Endothelial cell of umbilical vein (primary cell): ENCODE results near the gene FSIP1. TPM values are rescaled to one million over a fixed set of nuclear protein-coding genes. Genes with fewer than 3 reads are reported as not detected.

Source experiments
- BruUV-seq: library from RNA; stranded (reverse); fragments of 400-500 nt; replicated peaks from 2 replicates; lab custom pipeline; 2021; lab: Mats Ljungman, UMichigan
- CTCF ChIA-PET: fragments of 300-600, 350-600 bp; sonication (Branson Sonifier 250); formaldehyde crosslinking; loops from one replicate; lab custom pipeline; 2021; ENCODE audit warnings: antibody characterized with exemption, inconsistent platforms; lab: Charles Lee
- POLR2A ChIA-PET: fragments of 300-600, 350-600 bp; sonication (Branson Sonifier 250); formaldehyde crosslinking; loops from one replicate; lab custom pipeline; 2021; ENCODE audit warnings: antibody characterized with exemption, inconsistent platforms; lab: Charles Lee
- DNase-seq: peaks from one replicate; pipeline ENCODE4 v3.0.0-alpha.2; 2011; ENCODE audit warnings: low read depth, low spot score
- FAIRE-seq: peaks from 2 replicates; lab custom pipeline; 2011; peaks lifted over from hg19 to GRCh38; lab: Jason Lieb, UNC
- H2AFZ ChIP-seq: 2 replicates; pipeline ENCODE4 v1.6.0; 2012; ENCODE audit warnings: low read depth, low read length, control low read depth, inconsistent platforms
- H3K27ac ChIP-seq: 2 replicates; pipeline ENCODE4 v1.5.1; 2011; ENCODE audit warnings: low read depth, mild to moderate bottlenecking, control low read depth, low read length, moderate library complexity; ENCODE audit not compliant: insufficient read depth
- H3K27me3 ChIP-seq, 2 experiments: 2 replicates each; pipeline versions ENCODE4 v1.6.0 to v1.6.1; 2011; ENCODE audit warnings: low read length in 2 of 2, mixed read lengths in 1 of 2; ENCODE audit not compliant: control insufficient read depth in 2 of 2, insufficient read depth in 2 of 2
- H3K36me3 ChIP-seq, 2 experiments: 2 replicates in 1 of 2; 3 replicates in 1 of 2; pipeline ENCODE4 v1.5.1; 2011; ENCODE audit warnings: low read length in 2 of 2, mild to moderate bottlenecking in 1 of 2, moderate library complexity in 1 of 2; ENCODE audit not compliant: control insufficient read depth in 2 of 2, insufficient read depth in 2 of 2; ENCODE audit errors: extremely low read depth in 1 of 2
- H3K4me1 ChIP-seq: 3 replicates; pipeline ENCODE4 v1.5.1; 2011; ENCODE audit warnings: mild to moderate bottlenecking, low read length; ENCODE audit not compliant: control insufficient read depth, insufficient read depth; ENCODE audit errors: extremely low read depth
- H3K4me2 ChIP-seq: 2 replicates; pipeline ENCODE4 v1.6.1; 2011; ENCODE audit warnings: low read length, control low read depth, mixed read lengths; ENCODE audit not compliant: insufficient read depth
- H3K4me3 ChIP-seq, 3 experiments: fragments of 200-600 bp in 1 of 3; sonication (generic), shearing (Covaris generic) in 1 of 3; replicated peaks in 1 of 3; 2 replicates each; pipeline ENCODE4 v1.5.1; 2011 to 2016; ENCODE audit warnings: control low read depth in 3 of 3, low read length in 3 of 3, mild to moderate bottlenecking in 2 of 3, inconsistent platforms in 1 of 3, low read depth in 1 of 3, moderate library complexity in 1 of 3; ENCODE audit not compliant: insufficient read depth in 1 of 3
- H3K79me2 ChIP-seq: 2 replicates; pipeline ENCODE4 v1.6.0; 2012; ENCODE audit warnings: low read length, inconsistent platforms; ENCODE audit not compliant: control insufficient read depth, insufficient read depth
- H3K9ac ChIP-seq: replicated peaks from 2 replicates; pipeline ENCODE3; 2011; ENCODE audit warnings: low read length, control low read depth; ENCODE audit not compliant: insufficient read depth; ENCODE audit errors: extremely low read depth
- H3K9me1 ChIP-seq: replicated peaks from 3 replicates; pipeline ENCODE4 v1.6.0; 2011; ENCODE audit warnings: mild to moderate bottlenecking, low read length; ENCODE audit not compliant: control insufficient read depth, insufficient read depth; ENCODE audit errors: extremely low read depth
- H3K9me3 ChIP-seq: replicated peaks from 2 replicates; pipeline ENCODE4 v1.5.1; 2012; ENCODE audit warnings: low read length, inconsistent platforms; ENCODE audit not compliant: control insufficient read depth, insufficient read depth
- H4K20me1 ChIP-seq: replicated peaks from 2 replicates; pipeline ENCODE3; 2011; ENCODE audit warnings: mild to moderate bottlenecking, low read length; ENCODE audit not compliant: control insufficient read depth, insufficient read depth; ENCODE audit errors: extremely low read depth
- EZH2 ChIP-seq: IDR thresholded peaks from 2 replicates; pipeline ENCODE4 v1.6.1; 2012; ENCODE audit warnings: borderline replicate concordance, low read depth, mild to moderate bottlenecking, moderate library complexity, low read length, inconsistent platforms; ENCODE audit not compliant: severe bottlenecking
- FOS ChIP-seq: IDR thresholded peaks from 2 replicates; pipeline ENCODE4 v1.6.1; 2011; ENCODE audit warnings: mild to moderate bottlenecking, low read length, moderate library complexity, borderline replicate concordance; ENCODE audit not compliant: insufficient read depth
- GATA2 ChIP-seq: IDR thresholded peaks from 2 replicates; pipeline ENCODE4 v1.7.0; 2011; ENCODE audit warnings: low read depth, mild to moderate bottlenecking, moderate library complexity, mixed read lengths, low read length; ENCODE audit not compliant: insufficient read length, insufficient read depth
- JUN ChIP-seq: IDR thresholded peaks from 2 replicates; pipeline ENCODE4 v1.6.1; 2011; ENCODE audit warnings: borderline replicate concordance, low read depth; ENCODE audit not compliant: insufficient read length, insufficient read depth
- MYC ChIP-seq: IDR thresholded peaks from one replicate; pipeline ENCODE4 v1.6.1; 2011; ENCODE audit warnings: mild to moderate bottlenecking, low read depth, low read length
- POLR2A ChIP-seq: IDR thresholded peaks from 2 replicates; pipeline ENCODE4 v1.6.1; 2012; ENCODE audit warnings: low read depth, mild to moderate bottlenecking, control low read depth, low read length
- POLR2AphosphoS5 ChIP-seq: IDR thresholded peaks from 2 replicates; pipeline ENCODE4 v1.6.1; 2012; ENCODE audit warnings: low read depth, mild to moderate bottlenecking, control low read depth, low read length, moderate library complexity; ENCODE audit not compliant: insufficient read depth
- dilution Hi-C: fragments of 300-500 bp; cut with MboI; formaldehyde crosslinking; loops from one replicate; pipeline ENCODE4 v1.15.0; 2019; ENCODE audit warnings: low sequenced_read_pairs; ENCODE audit not compliant: extremely low pct_ligation_motif_present
- intact Hi-C: fragments of 100-400 bp; cut with micrococcal nuclease; formaldehyde crosslinking; loops from one replicate; pipeline ENCODE4 v1.10.0; 2022
- polyA plus RNA-seq, 4 experiments: library from polyadenylated mRNA; depleted of rRNA in 3 of 4; stranded (reverse) in 3 of 4; unstranded in 1 of 4; fragments of >200 nt; gene quantifications; 2 replicates each; pipeline versions ENCODE4 v1.2.1 to v1.2.3, GENCODE V29; 2011 to 2012; ENCODE audit warnings: missing spikeins in 1 of 4
- total RNA-seq: library from RNA; stranded (reverse); gene quantifications from 2 replicates; pipeline ENCODE4 v1.2.3, GENCODE V29; 2021
- TF ChIP-seq, protein P1 (sequence below): IDR thresholded peaks from 2 replicates; pipeline ENCODE4 v1.6.1; 2011; ENCODE audit not compliant: insufficient read depth, insufficient read length
- TF ChIP-seq, protein P2 (sequence below), 2 donors: IDR thresholded peaks; 1 replicate in 1 of 2; 2 replicates in 1 of 2; pipeline ENCODE4 v1.5.1; 2011; ENCODE audit warnings: low read length in 2 of 2, mild to moderate bottlenecking in 2 of 2, moderate library complexity in 2 of 2, control low read depth in 1 of 2, inconsistent platforms in 1 of 2, low read depth in 1 of 2; ENCODE audit not compliant: insufficient read depth in 1 of 2; ENCODE audit errors: extremely low read depth in 1 of 2

FSIP1 gene
- total and polyA plus RNA-seq, 2 donors (not counting 3 experiments of a cell fraction or from before 2014, with no cell fraction given): 0.23 to 1.1 TPM

DNA sequence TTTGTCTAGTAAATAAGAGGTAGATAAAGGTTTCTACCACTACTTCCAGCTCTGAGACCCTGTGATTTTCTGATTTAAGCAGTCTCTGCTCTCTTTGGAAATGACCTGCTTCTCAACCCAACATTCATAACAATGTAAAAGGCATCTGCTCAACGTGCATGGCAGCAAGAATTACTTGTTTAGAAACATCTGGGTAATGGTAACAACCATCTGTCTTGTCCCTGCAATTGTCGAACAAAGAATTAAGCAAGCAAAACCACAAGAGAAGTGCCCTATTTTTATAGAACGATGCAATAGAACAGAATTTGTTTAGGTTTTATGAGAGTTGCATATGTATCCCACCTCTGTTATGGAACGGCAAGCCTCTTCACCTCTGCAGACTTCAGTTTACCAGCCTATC lies 7.1 kb upstream of the FSIP1 start:
- DNase-seq (no peak), FAIRE-seq (no peak)
- TF ChIP-seq FOS: no peak
- TF ChIP-seq, protein P1, sequence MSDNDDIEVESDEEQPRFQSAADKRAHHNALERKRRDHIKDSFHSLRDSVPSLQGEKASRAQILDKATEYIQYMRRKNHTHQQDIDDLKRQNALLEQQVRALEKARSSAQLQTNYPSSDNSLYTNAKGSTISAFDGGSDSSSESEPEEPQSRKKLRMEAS: no peak
- TF ChIP-seq POLR2AphosphoS5: no peak
- no peak for TF ChIP-seq EZH2
- TF ChIP-seq, protein P2, sequence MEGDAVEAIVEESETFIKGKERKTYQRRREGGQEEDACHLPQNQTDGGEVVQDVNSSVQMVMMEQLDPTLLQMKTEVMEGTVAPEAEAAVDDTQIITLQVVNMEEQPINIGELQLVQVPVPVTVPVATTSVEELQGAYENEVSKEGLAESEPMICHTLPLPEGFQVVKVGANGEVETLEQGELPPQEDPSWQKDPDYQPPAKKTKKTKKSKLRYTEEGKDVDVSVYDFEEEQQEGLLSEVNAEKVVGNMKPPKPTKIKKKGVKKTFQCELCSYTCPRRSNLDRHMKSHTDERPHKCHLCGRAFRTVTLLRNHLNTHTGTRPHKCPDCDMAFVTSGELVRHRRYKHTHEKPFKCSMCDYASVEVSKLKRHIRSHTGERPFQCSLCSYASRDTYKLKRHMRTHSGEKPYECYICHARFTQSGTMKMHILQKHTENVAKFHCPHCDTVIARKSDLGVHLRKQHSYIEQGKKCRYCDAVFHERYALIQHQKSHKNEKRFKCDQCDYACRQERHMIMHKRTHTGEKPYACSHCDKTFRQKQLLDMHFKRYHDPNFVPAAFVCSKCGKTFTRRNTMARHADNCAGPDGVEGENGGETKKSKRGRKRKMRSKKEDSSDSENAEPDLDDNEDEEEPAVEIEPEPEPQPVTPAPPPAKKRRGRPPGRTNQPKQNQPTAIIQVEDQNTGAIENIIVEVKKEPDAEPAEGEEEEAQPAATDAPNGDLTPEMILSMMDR (IDR thresholded peaks at IDR 0.05; ENCODE audit: extremely low read depth in 1 of 2, insufficient read depth in 1 of 2, low read depth in 1 of 2, low read length in 2 of 2): no peak
- no peak for TF ChIP-seq GATA2
- no peak for TF ChIP-seq MYC
- no peak for TF ChIP-seq POLR2A
- TF ChIP-seq JUN: no peak
- Histone ChIP-seq H4K20me1 (no peaks in the 10 kb centered on the region), H3K79me2 (no peaks in the 10 kb centered on the region), H3K9me1 (no peaks in the 10 kb centered on the region), H3K36me3 (no peaks in the 10 kb centered on the region), H3K9me3 (no peaks in the 10 kb centered on the region), H3K4me1 (peaks cover 18% of the 10 kb centered on the region), H3K27me3 (no peaks in the 10 kb centered on the region), H3K9ac (no peak overlapping the region), H2AFZ (no peak overlapping the region), H3K4me3 (no peak overlapping the region), H3K27ac (no peak overlapping the region), H3K4me2 (no peak overlapping the region)
- dilution Hi-C loops: no loop called here
- ChIA-PET POLR2A (no interaction called here), CTCF (interaction anchor here (1.4 to 3.2 kb wide), 3 partner anchors 8 to 85 kb away, joined by 3 to 49 read pairs (median 5); no protein-coding TSS in a partner anchor)
- no TSS peak for BruUV-seq
- intact Hi-C loops: no loop called here
